ENCODE data around the gene VIPR2.
"Not testable (repeated sequence)": the region's sequence is repeated elsewhere in the genome, so short reads cannot be mapped to it uniquely, and the experiment has no call there.

Gene VIPR2

GRCh38 chr7:159126311-159127260, 18.1 kb downstream of the VIPR2 start:
- no peak overlapping the region for H3K9ac ChIP-seq (ENCODE audit: low read depth, low read length)
- H3K36me3 ChIP-seq (ENCODE audit: insufficient read depth, low read length) = no peaks in the 10 kb centered on the region
- WGBS = 82% methylated on average over 21 of the region's 21 CpGs
- H3K4me3 ChIP-seq (ENCODE audit: low read length) = no peak overlapping the region
- no peaks in the 10 kb centered on the region for H3K27me3 ChIP-seq (ENCODE audit: insufficient read depth, low read length)
- peaks cover 28% of the 10 kb centered on the region; the same call in 1 of the 2 replicates for H3K9me3 ChIP-seq (ENCODE audit: insufficient read depth, low read depth, low read length)
- no peak overlapping the region for H3K27ac ChIP-seq (ENCODE audit: low read depth, low read length)
- H3K4me1 ChIP-seq (ENCODE audit: insufficient read depth, low read length) = no peaks in the 10 kb centered on the region

- Histone ChIP-seq H3K27ac (ENCODE audit: low read depth, low read length) (no peak overlapping the region), H3K9ac (ENCODE audit: low read depth, low read length) (no peak overlapping the region), H3K4me3 (ENCODE audit: low read length) (no peak overlapping the region), H3K27me3 (ENCODE audit: insufficient read depth, low read length) (no peaks in the 10 kb centered on the region), H3K4me1 (ENCODE audit: insufficient read depth, low read length) (no peaks in the 10 kb centered on the region), H3K36me3 (ENCODE audit: insufficient read depth, low read length) (no peaks in the 10 kb centered on the region), H3K9me3 (ENCODE audit: insufficient read depth, low read depth, low read length) (peaks cover 28% of the 10 kb centered on the region; the same call in 1 of the 2 replicates)
- 74% methylated on average over 3 of the region's 3 CpGs for WGBS
Measured at GRCh38 chr7:159125955-159126270, 18.8 kb downstream of the VIPR2 start.

- H3K9me3 ChIP-seq (ENCODE audit: insufficient read depth, low read depth, low read length) = peaks cover 25% of the 10 kb centered on the region; the same call in 1 of the 2 replicates
- no peak overlapping the region for H3K9ac ChIP-seq (ENCODE audit: low read depth, low read length)
- H3K36me3 ChIP-seq (ENCODE audit: insufficient read depth, low read length) = no peaks in the 10 kb centered on the region
- no peaks in the 10 kb centered on the region for H3K4me1 ChIP-seq (ENCODE audit: insufficient read depth, low read length)
- 84% methylated on average over 8 of the region's 9 CpGs for WGBS
- no peaks in the 10 kb centered on the region for H3K27me3 ChIP-seq (ENCODE audit: insufficient read depth, low read length)
- H3K27ac ChIP-seq (ENCODE audit: low read depth, low read length) = no peak overlapping the region
- no peak overlapping the region for H3K4me3 ChIP-seq (ENCODE audit: low read length)
Measured at GRCh38 chr7:159125104-159125954, 19.3 kb downstream of the VIPR2 start.

GRCh38 chr7:159123793-159124192, 20.9 kb downstream of the VIPR2 start:
- H3K27me3 ChIP-seq (ENCODE audit: insufficient read depth, low read length); H3K36me3 ChIP-seq (ENCODE audit: insufficient read depth, low read length); H3K9ac ChIP-seq (ENCODE audit: low read depth, low read length); H3K4me1 ChIP-seq (ENCODE audit: insufficient read depth, low read length); H3K4me3 ChIP-seq (ENCODE audit: low read length); H3K27ac ChIP-seq (ENCODE audit: low read depth, low read length): not testable (repeated sequence)
- peaks cover 28% of the 10 kb centered on the region; the same call in 1 of the 2 replicates for H3K9me3 ChIP-seq (ENCODE audit: insufficient read depth, low read depth, low read length)
- WGBS = 43% methylated on average over 1 of the region's 1 CpG

GRCh38 chr7:159123294-159123693, 21.4 kb downstream of the VIPR2 start:
- H3K9ac ChIP-seq (ENCODE audit: low read depth, low read length); H3K4me1 ChIP-seq (ENCODE audit: insufficient read depth, low read length); H3K27ac ChIP-seq (ENCODE audit: low read depth, low read length); H3K4me3 ChIP-seq (ENCODE audit: low read length); H3K36me3 ChIP-seq (ENCODE audit: insufficient read depth, low read length); H3K27me3 ChIP-seq (ENCODE audit: insufficient read depth, low read length): not testable (repeated sequence)
- H3K9me3 ChIP-seq (ENCODE audit: insufficient read depth, low read depth, low read length) = peaks cover 23% of the 10 kb centered on the region; the same call in 1 of the 2 replicates

GRCh38 chr7:159122276-159122675, 22.4 kb downstream of the VIPR2 start:
- 86% methylated on average over 7 of the region's 7 CpGs for WGBS
- H3K27ac ChIP-seq (ENCODE audit: low read depth, low read length) = no peak overlapping the region
- H3K9ac ChIP-seq (ENCODE audit: low read depth, low read length) = no peak overlapping the region
- H3K9me3 ChIP-seq (ENCODE audit: insufficient read depth, low read depth, low read length) = peaks cover 23% of the 10 kb centered on the region; the same call in 1 of the 2 replicates
- H3K4me1 ChIP-seq (ENCODE audit: insufficient read depth, low read length) = no peaks in the 10 kb centered on the region
- H3K27me3 ChIP-seq (ENCODE audit: insufficient read depth, low read length) = no peaks in the 10 kb centered on the region
- H3K36me3 ChIP-seq (ENCODE audit: insufficient read depth, low read length) = no peaks in the 10 kb centered on the region
- H3K4me3 ChIP-seq (ENCODE audit: low read length) = no peak overlapping the region

- Histone ChIP-seq H3K4me1 (ENCODE audit: insufficient read depth, low read length) (no peaks in the 10 kb centered on the region), H3K9ac (ENCODE audit: low read depth, low read length) (no peak overlapping the region), H3K9me3 (ENCODE audit: insufficient read depth, low read depth, low read length) (peaks cover 22% of the 10 kb centered on the region; the same call in 1 of the 2 replicates), H3K36me3 (ENCODE audit: insufficient read depth, low read length) (no peaks in the 10 kb centered on the region), H3K27ac (ENCODE audit: low read depth, low read length) (no peak overlapping the region), H3K27me3 (ENCODE audit: insufficient read depth, low read length) (no peaks in the 10 kb centered on the region), H3K4me3 (ENCODE audit: low read length) (no peak overlapping the region)
- WGBS = 100% methylated on average over 1 of the region's 4 CpGs
Measured at GRCh38 chr7:159121476-159121875, 23.2 kb downstream of the VIPR2 start.

GRCh38 chr7:159121068-159121467, 23.6 kb downstream of the VIPR2 start:
- Histone ChIP-seq H3K36me3 (ENCODE audit: insufficient read depth, low read length) (no peaks in the 10 kb centered on the region), H3K9ac (ENCODE audit: low read depth, low read length) (no peak overlapping the region), H3K9me3 (ENCODE audit: insufficient read depth, low read depth, low read length) (peaks cover 22% of the 10 kb centered on the region; the same call in 1 of the 2 replicates), H3K27ac (ENCODE audit: low read depth, low read length) (no peak overlapping the region), H3K4me3 (ENCODE audit: low read length) (no peak overlapping the region), H3K4me1 (ENCODE audit: insufficient read depth, low read length) (no peaks in the 10 kb centered on the region), H3K27me3 (ENCODE audit: insufficient read depth, low read length) (no peaks in the 10 kb centered on the region)
- WGBS = 80% methylated on average over 9 of the region's 9 CpGs

- no peak overlapping the region for H3K27ac ChIP-seq (ENCODE audit: low read depth, low read length)
- 90% methylated on average over 7 of the region's 7 CpGs for WGBS
- H3K36me3 ChIP-seq (ENCODE audit: insufficient read depth, low read length) = no peaks in the 10 kb centered on the region
- no peak overlapping the region for H3K4me3 ChIP-seq (ENCODE audit: low read length)
- H3K9me3 ChIP-seq (ENCODE audit: insufficient read depth, low read depth, low read length) = peaks cover 18% of the 10 kb centered on the region; the same call in 1 of the 2 replicates
- H3K27me3 ChIP-seq (ENCODE audit: insufficient read depth, low read length) = no peaks in the 10 kb centered on the region
- no peaks in the 10 kb centered on the region for H3K4me1 ChIP-seq (ENCODE audit: insufficient read depth, low read length)
- H3K9ac ChIP-seq (ENCODE audit: low read depth, low read length) = no peak overlapping the region
Measured at GRCh38 chr7:159120540-159120919, 24.1 kb downstream of the VIPR2 start.

- H3K27me3 ChIP-seq (ENCODE audit: insufficient read depth, low read length) = no peaks in the 10 kb centered on the region
- WGBS = 82% methylated on average over 11 of the region's 11 CpGs
- H3K36me3 ChIP-seq (ENCODE audit: insufficient read depth, low read length) = no peaks in the 10 kb centered on the region
Measured at GRCh38 chr7:159119851-159120539, 24.7 kb downstream of the VIPR2 start.

More at GRCh38 chr7:159119851-159120539, 24.7 kb downstream of the VIPR2 start:
- Histone ChIP-seq H3K9me3 (ENCODE audit: insufficient read depth, low read depth, low read length) (peaks cover 18% of the 10 kb centered on the region; the same call in 1 of the 2 replicates), H3K27ac (ENCODE audit: low read depth, low read length) (no peak overlapping the region), H3K4me1 (ENCODE audit: insufficient read depth, low read length) (no peaks in the 10 kb centered on the region), H3K4me3 (ENCODE audit: low read length) (no peak overlapping the region), H3K9ac (ENCODE audit: low read depth, low read length) (no peak overlapping the region)
